BJ (cell line): ENCODE data around the gene KCNQ5. TPM values are rescaled to one million over a fixed set of nuclear protein-coding genes. Genes with fewer than 3 reads are reported as not detected.
"Not testable (repeated sequence)": the region's sequence is repeated elsewhere in the genome, so short reads cannot be mapped to it uniquely, and the experiment has no call there.

Experiments used
- CTCF ChIA-PET: fragments of 350-600 bp; formaldehyde crosslinking; extraction: SDS; loops from one replicate; lab custom pipeline; 2021; ENCODE audit warnings: antibody characterized with exemption, inconsistent platforms; lab: Yijun Ruan, JAX
- POLR2A ChIA-PET: fragments of 300-600 bp; sonication (Branson Sonifier 250); formaldehyde crosslinking; extraction: SDS; loops from one replicate; lab custom pipeline; 2021; ENCODE audit warnings: antibody characterized with exemption; lab: Charles Lee
- DNase-seq: peaks from one replicate; pipeline ENCODE4 v3.0.0-alpha.2; 2011; ENCODE audit warnings: low read depth
- H3K27me3 ChIP-seq: 2 replicates; pipeline ENCODE4 v1.6.0; 2011; ENCODE audit warnings: low read length; ENCODE audit not compliant: control insufficient read depth, insufficient read depth
- H3K36me3 ChIP-seq: 2 replicates; pipeline ENCODE4 v1.5.1; 2011; ENCODE audit warnings: low read length; ENCODE audit not compliant: control insufficient read depth, insufficient read depth
- H3K4me3 ChIP-seq: 2 replicates; pipeline ENCODE4 v1.5.1; 2011; ENCODE audit warnings: low read depth, mild to moderate bottlenecking, control low read depth, low read length
- CTCF ChIP-seq: IDR thresholded peaks from 2 replicates; pipeline ENCODE4 v1.5.1; 2011; ENCODE audit warnings: low read depth, mild to moderate bottlenecking, control low read depth, inconsistent platforms, low read length, moderate library complexity; ENCODE audit not compliant: insufficient read depth
- polyA plus RNA-seq: library from polyadenylated mRNA; depleted of rRNA; stranded (reverse); fragments of >200 nt; gene quantifications from 2 replicates; pipeline ENCODE4 v1.2.3, GENCODE V29; 2011

KCNQ5 gene
- polyA plus RNA-seq, 1 experiment: 1.4 TPM

- DNase-seq: no peak
- POLR2A ChIA-PET: no interaction called here
- no peaks in the 10 kb centered on the region for H3K36me3 ChIP-seq
- no peak overlapping the region for H3K4me3 ChIP-seq
- H3K27me3 ChIP-seq: no peaks in the 10 kb centered on the region
- CTCF ChIA-PET: no interaction called here
- TF ChIP-seq CTCF: no peak
Measured at GRCh38 chr6:72892901-72893300, 271.0 kb downstream of the KCNQ5 start.

GRCh38 chr6:72894091-72894490, 272.2 kb downstream of the KCNQ5 start:
- no peak for DNase-seq
- H3K27me3 ChIP-seq: no peaks in the 10 kb centered on the region
- H3K36me3 ChIP-seq: no peaks in the 10 kb centered on the region
- TF ChIP-seq CTCF: no peak
- CTCF ChIA-PET: no interaction called here
- H3K4me3 ChIP-seq: no peak overlapping the region
- POLR2A ChIA-PET: no interaction called here

GRCh38 chr6:72898313-72898712, 276.4 kb downstream of the KCNQ5 start:
- POLR2A ChIA-PET, H3K4me3 ChIP-seq, H3K36me3 ChIP-seq, CTCF ChIA-PET, DNase-seq, H3K27me3 ChIP-seq: not testable (repeated sequence)

- H3K27me3 ChIP-seq: no peaks in the 10 kb centered on the region
- DNase-seq: no peak
- H3K4me3 ChIP-seq: no peak overlapping the region
- H3K36me3 ChIP-seq: no peaks in the 10 kb centered on the region
- POLR2A ChIA-PET: no interaction called here
- TF ChIP-seq CTCF: no peak
- CTCF ChIA-PET: no interaction called here
Measured at GRCh38 chr6:72905705-72906478, 284.0 kb downstream of the KCNQ5 start.

- no peaks in the 10 kb centered on the region for H3K36me3 ChIP-seq
Measured at GRCh38 chr6:72911463-72912155, 289.7 kb downstream of the KCNQ5 start.

More at GRCh38 chr6:72911463-72912155, 289.7 kb downstream of the KCNQ5 start:
- POLR2A ChIA-PET: no interaction called here
- no peak for TF ChIP-seq CTCF
- H3K27me3 ChIP-seq: no peaks in the 10 kb centered on the region
- CTCF ChIA-PET: no interaction called here
- DNase-seq: no peak
- no peak overlapping the region for H3K4me3 ChIP-seq
